Activated naive CD4-positive, alpha-beta T cell treated with anti-CD3 and anti-CD28 coated beads, Interleukin-2, amount 50 U/mL, for 24 hours (primary cell): Measurements from ENCODE around the gene SLC25A15.

ENCODE experiments used
- H3K27ac Mint-ChIP-seq: one replicate; pipeline ENCODE4 v1.8.0; 2021; ENCODE audit warnings: mild to moderate bottlenecking, mixed read lengths
- H3K27me3 Mint-ChIP-seq: one replicate; pipeline ENCODE4 v1.8.0; 2021; ENCODE audit warnings: mixed read lengths
- H3K36me3 Mint-ChIP-seq: one replicate; pipeline ENCODE4 v1.8.0; 2021; ENCODE audit warnings: mixed read lengths
- H3K4me1 Mint-ChIP-seq: one replicate; pipeline ENCODE4 v1.8.0; 2021; ENCODE audit warnings: mixed read lengths
- H3K4me3 Mint-ChIP-seq: one replicate; pipeline ENCODE4 v1.8.0; 2021; ENCODE audit warnings: mild to moderate bottlenecking, mixed read lengths
- H3K9me3 Mint-ChIP-seq: one replicate; pipeline ENCODE4 v1.8.0; 2021; ENCODE audit warnings: mixed read lengths

Gene SLC25A15

GRCh38 chr13:40789275-40790153 lies at the start of gene SLC25A15:
SLC25A15 (plus strand) TSS chr13:40789611; CDS start chr13:40793227, 3,616 bp downstream.
- no peaks in the 10 kb centered on the region for H3K9me3 Mint-ChIP-seq
- no peaks in the 10 kb centered on the region for H3K36me3 Mint-ChIP-seq
- H3K27me3 Mint-ChIP-seq = no peaks in the 10 kb centered on the region
- peak within 1 kb of the TSS; percentile 74 for H3K27ac Mint-ChIP-seq
- H3K4me3 Mint-ChIP-seq = peak within 1 kb of the TSS; percentile 76
- peaks cover 25% of the 10 kb centered on the region for H3K4me1 Mint-ChIP-seq

DNA sequence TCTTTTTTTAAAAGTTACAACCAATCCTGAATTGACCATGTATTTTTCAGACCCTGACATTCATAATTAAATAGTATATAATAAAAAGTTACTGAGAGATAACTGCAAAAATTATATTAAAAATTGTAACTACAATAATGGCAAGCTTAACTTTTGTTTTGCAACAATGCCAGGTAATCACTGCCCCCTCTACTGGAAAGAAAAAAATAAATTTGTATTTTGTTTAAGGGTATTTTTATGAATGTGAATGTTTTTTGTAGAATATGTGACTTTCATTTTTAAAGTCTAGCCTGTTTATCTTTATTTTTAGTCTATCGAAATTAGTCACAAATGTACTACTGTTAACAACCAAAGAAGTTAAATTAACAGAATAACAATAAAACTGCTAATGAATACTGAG lies 40.1 kb upstream of the SLC25A15 start:
- Mint-ChIP-seq H3K27me3 (no peaks in the 10 kb centered on the region), H3K4me3 (no peak overlapping the region), H3K27ac (no peak overlapping the region), H3K9me3 (no peaks in the 10 kb centered on the region), H3K36me3 (peaks cover 8% of the 10 kb centered on the region), H3K4me1 (peaks cover 3% of the 10 kb centered on the region)

- Mint-ChIP-seq H3K4me3 (no peak overlapping the region), H3K9me3 (no peaks in the 10 kb centered on the region), H3K36me3 (peaks cover 19% of the 10 kb centered on the region), H3K27me3 (no peaks in the 10 kb centered on the region), H3K27ac (no peak overlapping the region), H3K4me1 (peaks cover 3% of the 10 kb centered on the region)
Measured at GRCh38 chr13:40755082-40755700, 34.2 kb upstream of the SLC25A15 start.

- Mint-ChIP-seq H3K36me3 (peaks cover 17% of the 10 kb centered on the region), H3K4me3 (no peak overlapping the region), H3K27me3 (no peaks in the 10 kb centered on the region), H3K4me1 (peaks cover 8% of the 10 kb centered on the region), H3K27ac (no peak overlapping the region), H3K9me3 (no peaks in the 10 kb centered on the region)
Measured at GRCh38 chr13:40756042-40756441, 33.4 kb upstream of the SLC25A15 start.

DNA sequence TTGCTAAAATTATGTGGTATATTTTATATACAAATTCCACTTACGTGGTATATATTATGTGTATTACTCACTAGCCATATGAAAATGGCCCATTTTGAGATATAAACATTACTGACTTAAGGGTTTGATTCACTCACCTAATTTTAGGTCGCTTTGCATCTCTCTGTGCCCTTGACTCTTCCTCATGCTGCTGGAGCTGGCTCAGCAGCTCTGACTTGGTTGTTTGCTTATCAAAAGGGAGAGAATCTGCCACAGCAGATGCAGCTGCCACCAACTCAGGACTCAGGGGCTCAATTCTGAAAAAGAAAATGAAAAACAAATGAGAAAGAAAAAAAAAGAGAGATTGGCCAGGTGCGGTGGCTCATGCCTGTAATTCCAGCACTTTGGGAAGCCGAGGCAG lies 30.6 kb upstream of the SLC25A15 start:
- Mint-ChIP-seq H3K9me3 (no peaks in the 10 kb centered on the region), H3K27ac (peak overlapping the region; percentile 10), H3K4me3 (no peak overlapping the region), H3K27me3 (no peaks in the 10 kb centered on the region), H3K36me3 (peaks cover 25% of the 10 kb centered on the region), H3K4me1 (peaks cover 28% of the 10 kb centered on the region)

GRCh38 chr13:40762849-40763248 lies 26.6 kb upstream of the SLC25A15 start:
- H3K4me3 Mint-ChIP-seq = no peak overlapping the region
- H3K27ac Mint-ChIP-seq = peak overlapping the region; percentile 82
- no peaks in the 10 kb centered on the region for H3K9me3 Mint-ChIP-seq
- H3K27me3 Mint-ChIP-seq = no peaks in the 10 kb centered on the region
- H3K4me1 Mint-ChIP-seq = peaks cover 60% of the 10 kb centered on the region
- peaks cover 20% of the 10 kb centered on the region for H3K36me3 Mint-ChIP-seq

DNA sequence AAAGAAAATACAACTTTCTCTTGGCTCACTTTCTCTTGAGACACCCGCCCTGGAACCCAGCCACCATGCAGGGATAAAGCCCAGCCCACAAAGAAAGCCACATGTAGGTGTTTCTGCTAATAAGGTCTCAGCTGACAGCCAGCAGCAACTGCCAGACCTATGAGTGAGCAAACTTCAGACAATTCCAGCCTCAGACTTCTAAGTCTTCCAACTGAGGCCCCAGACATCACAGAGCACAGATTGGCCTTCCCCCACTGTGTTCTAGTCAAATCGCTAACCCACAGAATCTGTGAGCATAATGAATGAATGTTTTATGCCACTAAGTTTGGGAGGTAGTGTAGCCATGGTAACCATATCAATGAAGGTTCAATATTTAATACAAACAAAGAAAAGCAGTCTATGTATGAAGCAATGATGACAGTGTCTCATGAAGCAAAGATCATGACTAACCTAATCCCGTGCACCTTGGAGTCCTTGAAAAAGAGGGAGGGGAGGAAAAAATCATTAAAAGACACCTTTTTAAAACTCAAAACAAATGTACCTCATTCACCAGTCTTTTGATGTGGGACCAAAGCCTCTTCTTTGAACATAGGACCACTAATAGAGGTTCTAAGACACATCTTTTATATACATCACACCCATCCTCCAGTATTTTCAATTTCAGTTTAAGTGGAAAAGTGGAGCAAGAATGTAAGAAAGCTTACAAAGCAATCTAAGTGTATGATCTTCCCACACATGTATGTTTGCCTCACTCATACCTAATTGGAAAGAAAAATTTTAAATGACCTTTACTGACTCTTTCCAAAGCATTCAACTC lies 24.6 kb upstream of the SLC25A15 start:
- Mint-ChIP-seq H3K9me3 (no peaks in the 10 kb centered on the region), H3K36me3 (peaks cover 13% of the 10 kb centered on the region), H3K27ac (peak overlapping the region; percentile 96), H3K4me1 (peaks cover 64% of the 10 kb centered on the region), H3K4me3 (peak overlapping the region; percentile 66), H3K27me3 (no peaks in the 10 kb centered on the region)

DNA sequence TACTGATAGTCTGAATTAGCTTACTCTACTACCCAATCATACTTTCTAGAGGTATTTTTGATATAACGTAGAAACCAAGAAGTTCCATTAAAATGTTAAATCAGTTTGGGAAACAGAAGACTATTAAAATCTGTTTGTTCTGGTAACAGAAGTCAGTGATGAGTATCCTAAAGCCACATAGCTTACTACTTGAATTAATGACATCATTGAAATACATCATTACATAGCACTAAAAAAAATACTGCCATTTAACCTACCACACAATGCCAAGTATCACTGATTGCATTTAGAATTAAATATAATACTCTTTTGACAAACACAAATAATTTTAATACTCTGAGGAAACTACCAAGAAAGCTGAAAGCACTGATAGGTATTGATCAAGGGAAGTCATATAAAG lies 23.8 kb upstream of the SLC25A15 start:
- peaks cover 71% of the 10 kb centered on the region for H3K4me1 Mint-ChIP-seq
- H3K27me3 Mint-ChIP-seq = no peaks in the 10 kb centered on the region
- no peak overlapping the region for H3K4me3 Mint-ChIP-seq
- peaks cover 11% of the 10 kb centered on the region for H3K36me3 Mint-ChIP-seq
- no peaks in the 10 kb centered on the region for H3K9me3 Mint-ChIP-seq
- H3K27ac Mint-ChIP-seq = peak overlapping the region; percentile 23

- H3K27ac Mint-ChIP-seq = peak overlapping the region; percentile 96
- no peaks in the 10 kb centered on the region for H3K36me3 Mint-ChIP-seq
- peak overlapping the region; percentile 96 for H3K4me3 Mint-ChIP-seq
- no peaks in the 10 kb centered on the region for H3K9me3 Mint-ChIP-seq
- H3K27me3 Mint-ChIP-seq = no peaks in the 10 kb centered on the region
- peaks cover 36% of the 10 kb centered on the region for H3K4me1 Mint-ChIP-seq
Measured at GRCh38 chr13:40769970-40770369, 19.4 kb upstream of the SLC25A15 start.

DNA sequence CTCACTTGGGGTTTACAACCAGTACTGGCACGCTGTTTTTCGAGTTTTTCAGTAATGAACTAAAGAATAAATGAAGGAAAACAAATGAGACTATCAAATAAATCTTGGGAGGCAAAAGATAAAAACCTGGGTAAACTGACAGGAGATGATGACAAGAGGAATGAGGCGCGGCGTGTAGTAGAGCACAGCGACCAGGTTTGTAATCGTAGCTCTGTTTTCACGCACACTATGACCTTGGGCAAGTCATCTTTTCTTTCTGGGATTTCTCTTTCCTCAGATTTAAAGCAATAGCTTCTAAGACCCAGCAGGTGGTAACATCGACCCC lies 18.8 kb upstream of the SLC25A15 start:
- no peaks in the 10 kb centered on the region for H3K36me3 Mint-ChIP-seq
- peaks cover 32% of the 10 kb centered on the region for H3K4me1 Mint-ChIP-seq
- H3K27me3 Mint-ChIP-seq = no peaks in the 10 kb centered on the region
- H3K4me3 Mint-ChIP-seq = peak overlapping the region; percentile 96
- H3K27ac Mint-ChIP-seq = peak overlapping the region; percentile 96
- H3K9me3 Mint-ChIP-seq = no peaks in the 10 kb centered on the region

- Mint-ChIP-seq H3K4me3 (peak within 1 kb of the TSS; percentile 96), H3K27ac (peak within 1 kb of the TSS; percentile 96), H3K27me3 (no peaks in the 10 kb centered on the region), H3K36me3 (no peaks in the 10 kb centered on the region), H3K4me1 (peaks cover 33% of the 10 kb centered on the region), H3K9me3 (no peaks in the 10 kb centered on the region)
Measured at GRCh38 chr13:40770934-40771618, 18.3 kb upstream of the SLC25A15 start, which contains the start of gene MRPS31. MRPS31 (minus strand) TSS chr13:40771190; CDS start chr13:40771136, 54 bp downstream.

DNA sequence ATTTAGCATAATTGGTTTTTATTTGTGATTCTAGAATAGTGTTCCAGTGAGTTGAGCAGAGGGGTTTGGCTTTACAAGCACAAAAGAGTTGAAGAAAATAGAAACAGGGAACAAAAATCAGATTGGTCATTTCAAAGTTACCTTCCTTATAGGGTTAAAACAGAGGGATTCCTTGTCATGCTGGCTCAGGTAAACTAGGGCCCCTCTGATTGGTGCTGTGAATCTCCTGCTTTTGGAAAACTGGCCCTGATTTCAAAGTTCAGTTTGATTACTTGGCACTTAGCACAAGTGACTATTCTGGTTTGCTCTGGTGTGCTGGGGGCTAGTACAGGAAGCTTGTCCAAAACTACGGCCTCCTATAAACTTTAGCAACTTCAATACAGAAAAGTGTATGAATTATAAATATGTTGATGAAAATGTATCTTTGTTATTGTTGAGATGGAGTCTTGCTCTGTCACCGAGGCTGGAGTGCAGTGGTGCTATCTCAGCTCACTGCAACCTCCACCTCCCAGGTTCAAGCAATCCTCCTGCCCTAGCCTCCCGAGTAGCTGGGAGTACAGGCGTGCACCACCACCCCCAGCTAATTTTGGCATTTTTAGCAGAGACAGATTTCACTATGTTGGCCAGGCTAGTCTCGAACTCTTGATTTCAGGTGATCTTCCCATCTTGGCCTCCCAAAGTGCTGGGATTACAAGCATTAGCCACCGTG lies 16.5 kb upstream of the SLC25A15 start:
- Mint-ChIP-seq H3K9me3 (no peaks in the 10 kb centered on the region), H3K4me1 (peaks cover 39% of the 10 kb centered on the region), H3K4me3 (peak overlapping the region; percentile 44), H3K27ac (no peak overlapping the region), H3K27me3 (no peaks in the 10 kb centered on the region), H3K36me3 (no peaks in the 10 kb centered on the region)

DNA sequence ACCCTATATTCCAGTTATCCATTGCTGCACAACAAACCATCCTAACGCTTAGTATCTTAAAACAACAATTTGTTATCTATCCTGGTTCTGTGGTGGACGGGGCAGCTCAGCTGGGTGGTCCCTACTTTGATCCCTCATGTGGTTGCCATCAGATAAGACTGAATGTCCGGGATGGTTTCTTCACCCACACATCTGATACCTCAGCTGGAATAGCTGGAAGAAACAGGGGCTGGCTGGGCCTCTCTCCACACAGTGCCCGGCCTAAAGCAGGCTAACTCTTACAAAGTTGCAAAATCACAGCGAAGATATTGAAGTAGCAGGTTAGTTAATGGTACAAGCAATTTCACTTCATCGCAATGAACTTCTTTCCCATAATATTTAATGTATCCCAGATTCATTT lies 14.7 kb upstream of the SLC25A15 start:
- Mint-ChIP-seq H3K27ac (no peak overlapping the region), H3K4me3 (no peak overlapping the region), H3K36me3 (no peaks in the 10 kb centered on the region), H3K4me1 (peaks cover 40% of the 10 kb centered on the region), H3K27me3 (no peaks in the 10 kb centered on the region), H3K9me3 (no peaks in the 10 kb centered on the region)

GRCh38 chr13:40776232-40776631 lies 13.2 kb upstream of the SLC25A15 start:
- H3K27me3 Mint-ChIP-seq = no peaks in the 10 kb centered on the region
- H3K9me3 Mint-ChIP-seq = no peaks in the 10 kb centered on the region
- peaks cover 31% of the 10 kb centered on the region for H3K4me1 Mint-ChIP-seq
- H3K27ac Mint-ChIP-seq = peak overlapping the region; percentile 98
- no peaks in the 10 kb centered on the region for H3K36me3 Mint-ChIP-seq
- peak overlapping the region; percentile 75 for H3K4me3 Mint-ChIP-seq
